ENCODE measurements around the gene SLC17A7.

Gene SLC17A7

DNA sequence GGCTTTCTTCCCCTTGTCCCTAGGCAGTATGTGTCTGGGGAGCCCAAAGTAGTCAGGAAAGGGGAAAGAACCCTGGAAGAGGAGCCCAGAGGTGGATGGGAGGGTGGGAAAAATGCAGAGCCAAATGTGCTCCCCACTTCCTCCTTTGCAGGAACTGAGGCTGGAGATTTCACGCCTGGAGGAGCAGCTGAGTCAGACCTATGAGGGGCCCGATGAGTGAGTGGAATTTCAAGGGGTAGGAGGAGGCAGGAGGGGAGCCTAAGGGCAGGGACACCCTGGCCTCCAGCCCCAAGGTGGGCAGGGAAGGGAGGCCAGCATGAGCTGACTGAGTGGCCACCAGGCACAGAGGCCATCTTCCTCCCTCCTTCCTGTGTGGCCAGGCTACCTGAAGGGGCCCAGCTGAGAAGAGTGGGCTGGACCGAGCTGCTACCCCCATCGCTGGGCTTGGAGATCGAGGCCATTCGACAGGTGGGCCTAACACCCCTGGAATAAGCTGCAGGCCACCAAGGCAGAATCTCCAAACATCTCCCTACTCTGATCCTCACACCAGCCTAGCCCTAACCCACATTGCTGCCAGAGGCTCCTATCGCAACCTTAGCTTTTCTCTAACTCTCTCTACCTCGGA lies 32.4 kb downstream of the SLC17A7 start:
- no peak for DNase-seq (ENCODE audit: low spot score)

- DNase-seq (ENCODE audit: low spot score): no peak
Measured at GRCh38 chr19:49407482-49408015, 33.8 kb downstream of the SLC17A7 start.

GRCh38 chr19:49407079-49407478 lies 34.2 kb downstream of the SLC17A7 start:
- no peak for DNase-seq (ENCODE audit: low spot score)

DNA sequence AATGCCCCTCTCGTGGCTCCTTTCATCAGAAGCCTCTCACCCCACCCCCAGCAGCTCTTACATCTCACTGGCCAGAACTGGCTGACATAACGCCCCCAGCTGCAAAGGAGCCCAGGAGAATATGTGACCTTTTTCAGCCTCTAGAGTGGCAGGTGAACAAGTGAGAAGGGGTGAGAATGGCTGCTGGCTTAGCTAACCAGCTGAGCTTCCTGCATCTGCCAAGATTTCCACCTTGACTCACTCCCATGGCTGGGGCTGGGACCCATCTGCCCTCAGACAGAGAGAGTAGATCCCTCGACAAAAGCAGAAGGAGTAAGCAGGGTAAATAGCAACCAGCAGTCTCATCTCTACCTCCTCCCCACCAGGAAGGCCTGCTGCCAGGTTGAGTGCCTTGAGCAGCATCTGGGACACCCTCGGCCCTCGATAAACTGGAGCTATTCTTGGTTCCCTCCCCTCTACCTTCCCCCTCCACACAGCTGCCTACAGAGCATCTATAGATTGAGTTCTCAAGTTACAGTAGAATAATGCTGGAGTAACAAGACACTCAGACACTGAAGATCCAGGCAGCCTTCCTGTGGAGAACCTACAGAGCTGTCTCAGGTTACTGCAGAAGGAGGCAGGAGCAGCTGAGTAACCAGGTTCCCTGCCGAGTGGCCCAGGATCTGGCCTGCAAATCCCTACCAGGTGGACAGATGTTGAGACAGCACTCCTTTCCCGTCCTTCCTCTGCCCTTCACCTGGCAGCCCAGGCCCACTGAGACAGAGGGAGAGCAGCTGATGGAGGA lies 37.7 kb downstream of the SLC17A7 start:
- no peak for DNase-seq (ENCODE audit: low spot score)

GRCh38 chr19:49400029-49400428 lies 41.3 kb downstream of the SLC17A7 start:
- DNase-seq (ENCODE audit: low spot score): no peak

- DNase-seq (ENCODE audit: low spot score): no peak
Measured at GRCh38 chr19:49398931-49399330, 42.4 kb downstream of the SLC17A7 start.

DNA sequence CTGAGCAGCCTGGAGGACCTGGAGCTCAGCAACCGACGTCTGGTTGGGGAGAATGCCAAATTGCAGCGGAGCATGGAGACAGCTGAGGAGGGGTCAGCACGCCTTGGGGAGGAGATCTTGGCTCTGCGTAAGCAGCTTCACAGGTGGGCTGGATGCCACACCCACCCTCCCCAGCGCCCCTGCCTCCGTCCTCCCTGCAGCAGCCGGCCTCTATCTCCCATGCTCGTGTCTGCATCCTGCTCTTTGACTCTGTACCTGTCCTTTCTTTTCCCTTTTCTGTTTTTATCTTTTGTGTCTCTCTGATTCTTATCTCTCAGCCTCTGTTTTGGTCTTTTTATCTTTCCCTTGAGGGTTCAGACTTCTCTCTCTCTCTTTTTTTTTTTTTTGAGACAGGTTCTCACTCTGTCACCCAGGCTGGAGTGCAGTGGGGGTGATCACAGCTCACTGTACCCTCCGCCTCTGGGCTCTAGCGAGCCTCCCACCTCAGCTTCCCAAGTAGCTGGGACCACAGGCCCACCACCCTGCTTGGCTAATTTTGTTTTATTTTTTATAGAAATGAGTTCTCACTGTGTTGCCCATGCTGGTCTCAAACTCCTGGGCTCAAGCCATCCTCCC lies 43.2 kb downstream of the SLC17A7 start:
- no peak for DNase-seq (ENCODE audit: low spot score)

GRCh38 chr19:49396738-49397505 lies 44.4 kb downstream of the SLC17A7 start:
- no peak for DNase-seq (ENCODE audit: low spot score)

DNA sequence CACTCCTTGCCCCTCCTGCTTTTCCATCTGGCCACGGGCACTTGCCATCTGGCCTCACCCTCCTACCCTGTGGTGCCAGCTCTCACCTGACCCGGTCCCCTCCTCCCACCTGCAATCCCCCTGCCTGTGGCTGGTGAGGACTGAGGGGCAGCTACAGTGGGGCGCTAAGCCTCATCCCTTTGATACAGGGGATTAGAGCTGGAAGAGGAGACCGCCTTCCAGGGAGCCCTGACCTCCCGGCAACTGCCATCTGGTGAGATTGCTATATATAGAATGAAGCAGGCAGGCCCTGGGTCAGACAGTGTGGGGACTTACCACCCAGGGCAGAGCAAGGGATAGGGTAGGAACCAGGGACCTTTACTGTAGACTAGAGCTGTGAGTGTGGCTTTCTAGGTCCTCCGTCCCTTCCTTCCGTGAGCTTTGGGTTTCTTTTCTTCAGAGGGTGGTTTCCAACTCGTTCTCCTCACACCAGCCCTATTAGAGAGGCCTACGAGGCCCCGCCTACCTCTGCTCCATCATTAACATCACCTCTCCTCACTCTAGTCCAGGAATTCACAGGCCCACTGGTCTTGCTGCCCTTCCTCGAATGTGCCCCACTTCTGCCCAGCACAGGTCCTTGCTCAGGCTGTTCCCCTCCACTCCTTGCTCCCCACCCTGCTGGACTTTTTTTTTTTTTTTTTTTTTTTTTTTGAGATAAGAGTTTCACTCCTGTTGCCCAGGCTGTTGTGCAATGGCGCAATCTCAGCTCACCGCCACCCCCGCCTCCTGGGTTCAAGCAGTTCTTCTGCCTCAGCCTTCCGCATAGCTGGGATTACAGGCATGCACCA lies 45.5 kb downstream of the SLC17A7 start:
- no peak for DNase-seq (ENCODE audit: low spot score)

GRCh38 chr19:49393881-49394280 lies 47.4 kb downstream of the SLC17A7 start:
- no peak for DNase-seq (ENCODE audit: low spot score)

DNA sequence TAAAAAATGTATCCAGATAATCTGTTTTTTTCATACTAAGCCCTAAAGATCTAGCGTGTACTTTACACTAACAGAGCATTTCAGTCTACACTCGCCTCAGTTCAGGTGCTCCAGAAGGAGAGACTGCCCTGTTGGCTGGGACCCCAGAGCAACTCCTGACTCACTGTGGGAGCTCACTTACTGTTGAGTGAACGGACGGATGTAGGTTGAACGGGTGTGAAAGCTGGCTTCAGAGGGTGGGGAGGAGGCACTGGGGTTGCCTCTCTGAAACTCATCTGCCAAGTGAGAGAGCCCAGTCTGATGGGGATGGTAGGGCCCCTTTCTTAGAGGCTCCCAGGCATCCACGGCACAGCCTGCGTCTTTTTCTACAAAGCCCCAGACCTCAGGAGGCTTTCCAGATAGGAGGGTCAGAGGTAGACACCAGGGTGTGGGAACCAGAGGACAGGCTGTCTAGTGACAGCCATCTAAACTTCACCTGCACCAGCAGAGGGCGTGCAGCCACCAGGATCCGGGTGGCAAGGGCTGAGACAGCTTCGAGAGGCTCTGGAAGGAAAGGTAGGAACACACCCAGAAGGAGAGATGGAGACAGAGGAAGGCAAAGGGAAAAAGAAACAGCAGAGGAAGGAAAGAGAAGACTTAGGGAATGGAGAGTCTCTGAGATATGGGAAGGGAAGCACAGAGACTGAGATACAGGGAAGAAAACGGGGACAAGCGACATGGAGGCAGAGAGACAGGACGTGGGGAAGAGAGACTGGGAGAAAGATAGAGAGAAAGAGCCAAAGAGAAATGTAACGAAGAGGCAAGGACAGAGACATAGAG lies 49.5 kb downstream of the SLC17A7 start:
- peak; percentile 71 for DNase-seq (ENCODE audit: low spot score)

GRCh38 chr19:49390929-49391359 lies 50.4 kb downstream of the SLC17A7 start:
- DNase-seq (ENCODE audit: low spot score): no peak

DNA sequence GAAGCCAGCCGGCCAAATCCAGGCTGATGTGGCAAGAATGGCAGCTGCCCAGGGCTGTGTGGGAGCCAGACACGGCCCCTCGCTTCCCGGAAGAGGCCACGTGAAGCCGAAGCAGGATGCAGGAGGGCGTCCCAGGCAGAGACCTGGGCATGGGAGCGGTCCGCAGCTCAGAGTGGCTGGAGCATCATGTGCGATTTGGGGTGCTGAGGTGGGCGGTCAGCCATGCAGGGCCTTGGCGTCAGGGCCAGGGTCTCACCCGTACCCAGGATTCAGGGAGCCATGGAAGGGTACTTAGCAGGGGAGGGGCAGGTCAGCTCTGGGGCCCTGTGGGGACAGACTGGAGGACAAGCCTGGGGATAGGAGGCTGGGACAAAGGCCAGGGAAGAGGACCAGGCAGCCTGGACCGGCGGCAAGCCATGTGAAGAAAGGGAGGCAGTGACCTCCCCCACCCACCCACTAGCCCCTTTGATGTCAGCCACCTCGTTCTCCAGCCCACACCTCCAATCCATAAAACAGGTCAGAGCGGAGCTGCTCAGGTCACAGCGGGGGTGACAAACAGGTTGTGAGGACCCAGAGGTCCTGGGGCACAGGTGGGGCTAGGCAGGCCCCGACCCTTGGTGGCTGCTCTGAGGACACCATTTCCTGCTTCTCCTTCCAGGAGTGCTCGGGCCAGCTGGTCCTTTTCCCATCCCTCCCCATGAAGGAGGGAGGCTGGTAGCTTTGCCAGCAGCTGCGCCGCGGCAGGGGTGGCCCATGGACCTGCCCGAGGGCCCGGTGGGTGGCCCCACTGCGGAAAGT lies 51.0 kb downstream of the SLC17A7 start:
- DNase-seq (ENCODE audit: low spot score): no peak

GRCh38 chr19:49389406-49389805 lies 51.9 kb downstream of the SLC17A7 start:
- DNase-seq (ENCODE audit: low spot score): no peak

DNA sequence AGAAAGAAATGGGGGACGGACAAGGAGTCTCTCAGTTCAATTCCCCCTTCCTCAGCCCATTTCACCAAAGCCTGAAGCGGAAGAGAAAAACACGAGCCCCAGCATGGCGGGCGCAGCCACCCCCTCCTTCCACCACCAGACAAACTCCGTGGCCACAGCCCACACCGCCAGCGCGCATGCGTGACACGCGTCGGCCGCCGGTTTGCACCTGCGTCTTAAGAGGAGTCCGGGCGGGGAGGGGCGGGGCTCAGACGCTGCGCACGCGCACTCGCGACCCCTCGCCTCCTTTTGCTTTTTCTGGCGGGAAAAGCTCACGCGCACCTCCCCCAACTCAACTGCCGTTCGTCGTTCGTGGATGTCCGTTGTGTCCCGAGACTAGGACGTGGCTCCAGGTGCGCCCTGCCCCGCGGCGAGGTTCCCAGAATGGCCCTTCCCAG lies 53.4 kb downstream of the SLC17A7 start, which contains the start of gene KASH5:
KASH5 (plus strand) TSS at position 314 of the 437 bp plus-strand sequence. CDS start 2,635 bp downstream, outside the sequence.
- DNase-seq (ENCODE audit: low spot score): no peak

DNA sequence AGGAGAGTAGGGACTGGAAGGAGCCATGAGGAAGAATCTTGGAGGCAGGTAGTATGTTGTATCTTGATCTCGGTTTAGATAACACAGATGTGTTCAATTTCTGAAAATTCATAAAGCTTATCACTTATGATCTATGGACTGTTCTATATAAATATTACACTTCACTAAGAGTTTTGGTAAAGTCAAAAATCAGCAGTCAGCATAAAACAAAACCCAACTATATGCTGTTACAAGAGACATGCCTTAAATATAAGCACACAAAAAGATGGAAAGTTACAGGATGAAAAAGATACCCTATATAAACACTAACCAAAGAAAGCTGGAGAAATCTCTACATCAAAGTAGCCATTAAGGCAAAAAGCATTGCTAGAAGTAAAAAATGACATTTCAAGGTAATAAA lies 57.7 kb downstream of the SLC17A7 start:
- no peak for DNase-seq (ENCODE audit: low spot score)

GRCh38 chr19:49382639-49383038 lies 58.7 kb downstream of the SLC17A7 start:
- DNase-seq (ENCODE audit: low spot score): no peak

GRCh38 chr19:49380391-49380790 lies 60.9 kb downstream of the SLC17A7 start:
- no peak for DNase-seq (ENCODE audit: low spot score)
